NCI-H2171 (cell line): ENCODE results near the gene WNT9B.
"Not testable (repeated sequence)": the region's sequence is repeated elsewhere in the genome, so short reads cannot be mapped to it uniquely, and the experiment has no call there.

Experiments
- DNase-seq: peaks from one replicate; lab custom pipeline; 2025; lab: John Stamatoyannopoulos, UW

The WNT9B gene

GRCh38 chr17:46916211-46916610 lies 64.8 kb downstream of the WNT9B start:
- no peak for DNase-seq

- no peak for DNase-seq
Observed at GRCh38 chr17:46916623-46917022, 65.2 kb downstream of the WNT9B start.

- DNase-seq, result no peak
Observed at GRCh38 chr17:46917041-46917440, 65.7 kb downstream of the WNT9B start.

- DNase-seq, result no peak
Observed at GRCh38 chr17:46917516-46917915, 66.1 kb downstream of the WNT9B start.

GRCh38 chr17:46921962-46922361 lies 70.6 kb downstream of the WNT9B start:
- DNase-seq, result not testable (repeated sequence)

GRCh38 chr17:46922487-46922803 lies 71.1 kb downstream of the WNT9B start:
- DNase-seq, result no peak

- DNase-seq, result peak; percentile 89
Observed at GRCh38 chr17:46922804-46923635, 71.6 kb downstream of the WNT9B start, which contains the start of gene GOSR2. Gene GOSR2, plus strand, starts transcription at chr17:46923160. Its CDS starts 33 bp downstream, at chr17:46923193.

GRCh38 chr17:46925185-46925868 lies 73.9 kb downstream of the WNT9B start:
- DNase-seq, result no peak

GRCh38 chr17:46928467-46929261 lies 77.3 kb downstream of the WNT9B start:
- DNase-seq, result no peak

GRCh38 chr17:46929413-46929812 lies 78.0 kb downstream of the WNT9B start:
- DNase-seq, result no peak

GRCh38 chr17:46930051-46930450 lies 78.7 kb downstream of the WNT9B start:
- no peak for DNase-seq

- DNase-seq, result no peak
Observed at GRCh38 chr17:46931596-46931995, 80.2 kb downstream of the WNT9B start.

- DNase-seq, result no peak
Observed at GRCh38 chr17:46935658-46936266, 84.4 kb downstream of the WNT9B start.
